Stimulated activated CD8-positive, alpha-beta memory T cell treated with anti-CD3 and anti-CD28 coated beads, Interleukin-4, amount 100 ng/mL, for 4 hours (primary cell): ENCODE data around the gene INF2.
"Not testable (repeated sequence)": the region's sequence is repeated elsewhere in the genome, so short reads cannot be mapped to it uniquely, and the experiment has no call there.

Experiments
- DNase-seq, 2 donors: peaks; one replicate each; pipeline ENCODE4 v3.0.0-alpha.2; 2020; ENCODE audit warnings: low read depth in 2 of 2, low spot score in 1 of 2

INF2 gene

DNA sequence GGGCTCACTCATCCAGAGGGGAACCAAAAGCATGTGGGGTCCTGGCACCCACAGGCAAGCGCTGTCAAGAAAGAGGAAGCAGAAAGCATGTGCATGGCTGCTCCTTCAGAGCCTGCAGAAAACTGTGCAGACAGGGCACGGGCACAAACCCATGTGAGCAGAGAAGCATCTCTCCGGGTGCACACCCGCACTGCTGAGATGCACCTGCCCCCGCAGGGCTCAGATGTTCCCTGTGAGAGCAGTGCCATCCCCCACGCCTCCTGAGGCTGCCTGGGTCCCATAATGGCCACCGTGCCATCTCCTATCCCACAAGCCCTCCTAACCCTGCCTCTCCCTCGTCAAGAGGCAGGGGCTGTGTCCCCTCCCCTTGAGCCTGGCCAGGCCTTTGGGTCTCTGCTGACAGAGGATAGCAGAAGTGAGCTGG is 32.3 kb upstream of the INF2 start:
- no peak for DNase-seq

DNA sequence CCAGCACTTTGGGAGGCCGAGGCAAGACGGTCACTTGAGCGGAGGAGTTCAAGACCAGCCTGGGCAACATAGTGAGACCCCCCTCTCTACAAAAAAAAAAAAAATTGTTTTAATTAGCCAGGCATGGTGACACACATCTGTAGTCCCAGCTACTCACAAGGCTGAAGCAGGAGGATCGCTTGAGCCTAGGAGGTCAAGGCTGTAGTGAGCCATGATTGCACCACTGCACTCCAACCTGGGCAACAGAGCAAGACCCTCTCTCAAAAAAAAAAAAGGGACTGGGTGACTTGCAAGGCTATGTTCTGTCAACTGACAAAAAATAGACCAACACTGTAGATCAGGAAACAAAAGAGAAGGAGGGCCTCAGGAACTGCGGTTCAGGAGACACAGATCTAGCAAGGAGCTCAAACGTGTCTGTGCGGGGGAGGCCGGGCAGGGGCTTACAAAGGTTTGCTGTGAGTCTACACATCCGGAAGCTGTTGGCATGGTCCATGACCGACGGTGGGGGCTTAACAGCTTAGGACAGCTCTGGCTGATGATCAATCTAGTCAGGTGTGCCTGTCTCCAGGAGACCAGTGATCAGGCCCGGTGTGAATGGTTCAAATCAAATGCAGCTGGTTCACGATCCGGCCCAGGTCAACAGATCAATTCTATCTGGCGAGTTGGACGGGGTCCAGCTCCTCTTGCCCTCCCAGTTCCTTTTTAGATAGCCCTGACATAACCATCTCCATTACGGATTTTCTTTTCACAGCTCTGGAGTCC is 31.7 kb upstream of the INF2 start:
- DNase-seq = no peak

DNA sequence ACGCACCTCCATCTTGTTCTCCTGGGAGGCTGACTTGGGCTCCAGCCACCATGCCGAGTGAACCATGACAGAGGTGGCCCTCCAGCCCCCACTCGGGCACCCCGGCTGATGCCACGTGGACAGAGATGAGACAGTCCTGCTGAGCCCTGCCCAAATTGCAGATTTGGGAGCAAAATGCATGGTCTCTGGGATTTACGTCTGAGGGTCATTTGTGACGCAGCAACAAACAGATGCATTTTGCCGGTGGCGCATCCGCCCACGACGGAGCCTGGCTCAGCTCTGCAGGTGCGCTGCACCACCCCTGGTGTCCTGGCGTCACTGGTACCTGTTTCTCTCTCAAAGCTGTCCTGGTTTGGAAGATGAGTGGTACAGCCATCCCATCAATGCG is 31.1 kb upstream of the INF2 start:
- DNase-seq = no peak

DNA sequence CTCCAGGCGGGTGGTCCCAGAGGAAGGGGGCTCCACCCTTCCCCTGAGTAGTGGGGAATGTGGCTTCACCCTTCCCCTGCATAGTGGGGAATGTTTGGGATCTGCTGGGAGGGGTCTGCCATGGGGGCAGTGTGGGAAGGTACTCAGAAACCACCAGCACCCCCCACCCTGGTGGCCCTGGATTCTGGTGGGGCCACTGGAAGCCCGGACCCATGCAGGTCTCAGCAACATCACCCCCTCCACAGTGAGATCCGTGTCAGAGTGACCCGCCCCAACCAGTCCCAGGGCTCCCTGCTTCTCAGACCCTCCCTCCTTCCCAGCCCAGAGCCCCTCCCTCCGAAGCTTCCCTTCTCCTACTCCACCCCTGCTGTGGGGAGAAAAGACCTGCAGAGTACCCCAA is 30.3 kb upstream of the INF2 start:
- no peak for DNase-seq

DNA sequence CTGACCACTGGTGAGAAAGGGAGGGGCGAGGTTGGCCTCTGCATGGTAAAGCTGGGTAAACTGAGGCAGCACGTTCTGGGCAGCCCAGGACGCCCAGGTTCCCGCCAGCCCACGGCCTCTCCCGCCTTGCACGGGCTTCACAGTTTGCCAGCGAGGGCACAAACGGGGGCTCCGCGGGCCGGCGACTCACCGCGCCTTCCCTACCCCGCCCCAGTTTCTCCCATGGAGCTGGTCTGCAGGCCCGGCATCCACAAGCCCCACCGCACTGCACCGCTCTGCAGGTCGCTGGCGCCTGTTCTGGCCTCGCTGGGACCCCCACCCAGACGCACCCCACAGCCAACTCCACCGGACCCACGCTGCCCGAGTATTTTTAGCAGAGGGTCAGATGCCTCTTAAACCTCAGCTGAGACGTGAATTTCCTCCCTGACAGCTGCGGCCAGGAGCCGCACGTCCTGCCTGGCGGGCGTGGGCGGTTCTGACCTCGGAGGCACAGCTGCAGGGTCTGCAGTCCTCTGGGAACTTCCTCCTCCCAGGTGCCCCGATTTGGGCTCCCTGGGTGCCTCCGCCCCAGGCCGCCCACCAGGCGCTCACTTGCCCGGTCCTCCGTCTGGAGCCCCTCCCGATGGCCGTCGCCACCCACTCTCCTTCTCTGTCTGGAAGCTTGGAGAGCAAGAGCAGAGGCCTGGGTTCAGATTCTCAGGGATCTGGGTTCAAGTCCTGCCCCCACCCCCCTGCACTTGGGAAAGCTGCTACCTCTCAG is 29.5 kb upstream of the INF2 start:
- no peak for DNase-seq

DNA sequence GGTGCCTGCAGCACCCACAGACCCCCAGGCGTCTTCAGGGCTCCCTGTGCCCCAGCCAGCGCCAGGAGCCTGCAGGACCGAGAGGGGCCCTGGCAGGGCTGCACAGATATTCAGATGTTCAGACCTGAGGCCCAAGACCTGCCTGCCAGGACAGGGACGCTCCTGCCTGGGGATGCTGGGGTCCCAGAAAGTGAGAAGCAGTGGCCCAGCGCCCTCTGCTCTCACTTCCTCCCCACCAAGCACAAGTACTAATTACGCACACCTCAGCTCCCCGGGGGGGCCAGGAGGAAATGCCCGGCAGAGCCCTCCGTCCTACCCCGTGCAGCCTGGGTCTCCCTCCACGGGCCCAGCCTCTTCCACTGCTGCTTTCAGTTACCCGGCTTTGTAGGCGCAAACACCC is 28.8 kb upstream of the INF2 start:
- DNase-seq = no peak

DNA sequence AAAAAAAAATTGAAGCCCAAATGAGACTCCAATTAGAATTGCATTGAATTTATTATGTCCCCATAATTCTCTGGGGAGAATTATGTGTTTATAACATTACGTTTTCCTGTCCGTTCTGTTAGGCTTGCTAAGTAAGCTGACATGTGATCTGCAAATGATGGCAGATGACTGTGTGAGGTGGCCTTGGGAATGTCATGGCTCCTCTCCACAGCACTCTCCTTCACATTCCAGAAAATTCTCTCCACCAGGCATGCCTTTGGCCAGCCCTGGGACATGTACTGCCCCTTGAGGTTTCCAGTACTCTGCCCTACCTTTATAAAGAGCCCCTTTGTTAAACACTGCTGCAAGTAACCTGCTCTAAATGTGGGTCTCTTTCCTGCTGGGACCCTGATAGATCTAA is 28.3 kb upstream of the INF2 start:
- DNase-seq = no peak

DNA sequence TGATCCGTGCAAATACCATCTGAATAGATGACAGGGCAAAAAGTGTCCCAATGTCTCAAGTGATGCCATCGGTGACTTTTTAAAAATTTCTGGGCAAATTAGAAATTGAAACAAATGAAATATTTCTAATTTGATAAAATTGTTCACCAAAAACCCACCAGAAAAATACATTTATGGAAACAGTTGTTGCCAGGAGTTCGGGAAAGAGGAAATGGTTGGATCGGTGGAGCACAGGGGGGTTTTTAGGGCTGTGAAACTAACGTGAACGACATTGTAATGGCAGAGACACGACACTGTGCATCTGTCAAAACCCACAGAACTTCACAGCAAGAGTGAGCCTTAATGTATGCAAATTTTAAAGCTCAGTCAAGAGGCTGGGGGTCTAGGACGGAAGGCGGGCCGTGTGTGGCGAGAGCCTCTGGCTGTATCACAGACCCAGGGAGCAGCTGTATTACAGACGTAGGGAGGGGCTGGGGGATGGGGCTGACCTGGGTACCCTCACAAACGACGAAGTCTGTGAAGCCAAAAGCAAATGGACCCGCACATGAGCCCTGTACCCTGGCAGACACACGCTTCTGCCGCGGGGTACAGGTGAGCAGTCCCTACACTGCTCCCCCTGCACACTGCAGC is 27.8 kb upstream of the INF2 start:
- DNase-seq = not testable (repeated sequence)

DNA sequence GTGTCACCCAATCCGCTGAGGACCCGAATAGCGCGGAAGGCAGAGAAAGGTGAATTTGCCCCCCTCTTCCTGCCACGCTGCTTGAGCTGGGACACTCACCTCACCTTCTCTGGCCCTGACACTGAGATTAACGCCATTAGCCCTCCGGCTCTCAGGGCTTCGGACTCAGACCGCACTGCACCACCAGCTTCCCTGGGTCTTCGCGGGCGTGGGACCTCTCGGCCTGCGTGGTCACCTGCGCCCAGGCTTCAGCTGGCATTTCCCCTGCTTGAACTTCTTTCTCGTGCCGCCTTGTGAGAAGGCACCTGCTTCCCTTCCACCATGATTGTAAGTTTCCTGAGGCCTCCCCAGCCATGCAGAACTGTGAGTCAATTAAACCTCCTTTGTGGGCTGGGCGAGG is 26.9 kb upstream of the INF2 start:
- not testable (repeated sequence) for DNase-seq

DNA sequence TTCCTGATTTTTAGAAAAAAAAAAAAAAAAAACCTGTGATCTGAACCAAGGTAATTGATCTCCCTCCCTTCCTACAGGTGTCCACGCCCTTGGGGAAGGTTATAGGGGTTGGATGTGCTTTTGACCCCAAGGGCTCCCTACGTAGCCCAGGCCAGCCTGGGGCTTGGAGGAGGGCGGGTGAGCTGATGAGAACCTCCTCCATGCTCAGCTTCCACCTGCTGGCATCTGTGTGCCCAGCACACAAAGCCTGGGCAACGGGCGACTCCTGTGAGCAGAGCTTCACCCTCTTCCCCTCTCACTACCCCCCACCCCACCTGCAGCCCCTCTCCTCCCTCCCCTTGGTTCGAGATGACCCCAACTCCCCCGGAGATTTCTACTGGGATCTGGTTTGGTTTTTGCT is 25.3 kb upstream of the INF2 start:
- no peak for DNase-seq

DNA sequence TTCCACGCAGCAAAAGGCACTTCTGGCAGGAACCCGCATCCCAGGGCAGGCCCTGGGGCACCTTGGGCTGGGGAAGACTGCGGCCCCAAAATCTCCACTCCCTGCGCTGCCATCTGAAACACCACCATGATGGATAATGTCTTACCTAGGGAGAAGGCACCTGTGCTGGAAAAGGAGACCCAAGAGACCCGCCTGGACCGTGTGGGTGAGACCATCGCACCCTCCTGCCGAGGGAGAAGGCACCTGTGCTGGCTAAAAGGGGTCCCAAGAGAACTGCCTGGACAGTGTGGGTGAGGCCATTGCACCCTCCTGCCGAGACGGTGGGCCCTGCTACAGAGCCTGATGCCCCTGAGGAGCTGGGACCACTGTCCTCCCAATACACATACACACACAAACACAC is 24.8 kb upstream of the INF2 start:
- DNase-seq = no peak

DNA sequence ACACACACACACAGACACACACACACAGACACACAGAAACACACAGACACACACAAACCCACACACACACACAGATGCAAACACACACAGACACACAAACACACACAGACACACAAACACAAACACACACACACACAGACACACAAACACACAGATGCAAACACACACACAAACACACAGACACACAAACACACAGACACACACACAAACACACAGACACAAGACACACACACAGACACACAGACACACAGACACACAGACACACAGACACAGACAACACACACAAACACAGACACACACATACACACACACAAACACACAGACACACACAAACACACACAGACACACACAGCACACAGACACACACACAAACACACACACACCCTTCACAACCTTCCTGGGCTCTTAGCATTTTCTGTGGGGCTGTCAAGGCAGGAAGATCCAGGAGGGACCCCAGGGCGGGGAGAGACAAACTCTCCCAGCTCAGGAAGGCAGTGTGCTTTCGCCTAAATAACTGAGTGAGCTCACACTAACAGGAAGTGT is 24.2 kb upstream of the INF2 start:
- no peak for DNase-seq

DNA sequence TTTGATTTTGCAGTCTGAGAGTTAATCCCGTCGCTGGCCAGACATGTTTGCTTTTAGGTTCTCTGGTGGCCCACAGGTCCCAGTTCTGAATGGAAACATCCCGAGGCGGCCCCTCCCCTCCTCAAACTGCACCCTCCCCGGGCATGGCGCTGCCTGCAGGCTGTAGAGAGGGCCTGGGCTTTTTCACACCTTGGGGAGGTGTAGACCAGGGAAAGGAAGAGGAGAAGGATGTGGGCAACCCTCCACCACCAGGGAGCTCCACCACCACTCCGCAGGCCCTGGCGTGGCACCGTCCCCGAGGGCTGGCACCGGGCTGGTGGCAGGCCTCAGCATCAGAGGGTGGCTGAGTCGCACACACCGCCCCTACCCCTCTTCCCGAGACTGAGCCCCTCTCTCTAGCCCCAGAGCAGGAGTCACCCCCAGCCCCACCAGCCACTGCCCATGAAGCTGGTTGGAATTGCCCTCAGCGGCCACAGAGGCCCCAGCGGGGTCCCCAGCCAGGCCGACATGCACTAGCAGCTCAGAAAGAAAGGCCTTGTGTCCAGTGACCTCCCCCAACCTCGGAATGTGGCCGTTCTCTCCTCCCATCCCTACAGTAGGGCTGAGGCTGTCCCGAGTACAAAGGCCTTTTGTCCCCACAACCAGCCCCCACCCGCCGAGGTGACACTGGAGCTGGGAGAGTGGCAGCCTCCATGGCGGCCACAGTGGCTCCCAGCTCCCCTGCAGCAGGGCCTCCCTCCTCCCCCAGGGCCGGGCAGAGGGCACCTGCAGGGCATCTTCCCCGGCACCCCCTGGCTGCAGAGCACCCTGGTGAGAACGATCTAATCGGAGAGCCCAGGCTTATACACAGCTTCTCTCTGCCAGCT is 23.5 kb upstream of the INF2 start:
- no peak for DNase-seq

DNA sequence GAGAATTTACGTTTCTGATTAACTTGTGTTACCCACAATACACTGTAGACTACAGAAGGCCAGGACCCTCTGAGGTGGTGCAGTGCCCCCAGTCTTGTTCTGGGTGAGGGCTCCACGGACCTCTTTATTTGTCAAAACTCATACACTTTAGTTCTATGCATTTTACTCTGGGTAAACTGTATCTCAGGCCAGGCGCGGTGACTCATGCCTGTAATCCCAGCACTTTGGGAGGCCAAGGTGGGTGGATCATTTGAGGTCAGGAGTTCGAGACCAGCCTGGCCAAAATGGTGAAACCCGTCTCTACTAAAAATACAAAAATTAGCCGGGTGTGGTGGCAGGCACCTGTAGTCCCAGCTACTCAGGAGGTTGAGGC is 22.9 kb upstream of the INF2 start:
- not testable (repeated sequence) for DNase-seq

DNA sequence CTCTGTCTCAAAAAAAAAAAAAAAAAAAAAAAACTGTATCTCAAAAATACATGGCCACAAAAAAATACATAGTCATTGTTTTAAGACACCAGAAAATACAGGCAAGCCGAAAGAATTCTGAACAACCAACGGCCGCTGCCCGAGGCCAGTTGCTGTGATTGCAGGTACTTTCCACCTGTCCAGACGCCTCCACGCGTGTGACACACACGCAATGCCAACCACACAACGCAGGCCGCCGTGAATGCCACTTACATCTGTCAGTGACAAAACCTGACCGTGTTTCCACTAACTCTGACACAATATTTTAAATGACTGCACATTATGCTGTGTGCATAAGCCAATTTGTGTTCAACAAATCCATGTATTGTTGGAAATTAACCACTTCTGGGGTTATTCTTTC is 22.4 kb upstream of the INF2 start:
- no peak for DNase-seq

DNA sequence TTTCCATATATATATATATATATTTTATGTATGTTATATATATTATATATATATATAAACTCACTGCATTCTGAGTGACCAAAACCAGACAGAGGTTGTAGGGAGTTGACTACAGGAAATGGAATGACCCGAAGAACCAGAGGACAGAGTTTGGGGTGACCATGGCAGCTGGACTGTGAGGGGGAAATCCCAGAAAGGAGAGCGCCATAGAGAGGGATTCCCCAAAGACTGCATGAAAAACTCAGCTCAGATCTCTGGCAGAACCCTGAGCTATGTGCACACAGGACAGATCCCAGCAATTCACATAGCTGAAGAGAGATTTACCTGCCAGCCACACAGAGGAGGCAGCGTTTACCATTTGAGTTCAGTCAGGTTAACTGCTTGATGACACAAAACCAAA is 19.7 kb upstream of the INF2 start:
- DNase-seq = no peak

DNA sequence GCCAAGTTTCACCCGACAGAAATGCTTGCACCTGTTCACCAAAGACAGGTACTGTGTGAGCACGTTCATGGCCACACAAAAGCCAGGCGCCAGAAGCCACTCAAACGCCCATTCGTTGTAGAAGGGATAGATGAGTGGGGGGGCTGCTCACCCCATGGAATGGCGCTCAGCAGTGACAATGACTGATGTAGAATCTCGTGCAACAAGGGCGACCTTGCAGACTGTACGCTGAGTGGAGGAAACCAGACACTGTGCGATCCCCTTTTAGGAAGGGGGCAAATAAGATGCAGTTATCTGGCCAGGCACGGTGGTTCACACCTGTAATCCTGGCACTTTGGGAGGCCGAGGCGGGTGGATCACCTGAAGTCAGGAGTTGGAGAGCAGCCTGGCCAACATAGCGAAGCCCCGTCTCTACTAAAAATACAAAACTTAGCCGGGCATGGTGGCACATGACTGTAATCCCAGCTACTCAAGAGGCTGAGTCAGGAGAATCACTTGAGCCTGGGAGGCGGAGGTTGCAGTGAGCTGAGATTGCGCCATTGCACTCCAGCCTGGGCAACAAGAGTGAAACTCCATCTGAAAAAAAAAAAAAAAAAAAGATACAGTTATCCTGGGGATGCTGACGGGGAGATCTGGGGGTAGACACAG is 18.0 kb upstream of the INF2 start:
- not testable (repeated sequence) for DNase-seq

DNA sequence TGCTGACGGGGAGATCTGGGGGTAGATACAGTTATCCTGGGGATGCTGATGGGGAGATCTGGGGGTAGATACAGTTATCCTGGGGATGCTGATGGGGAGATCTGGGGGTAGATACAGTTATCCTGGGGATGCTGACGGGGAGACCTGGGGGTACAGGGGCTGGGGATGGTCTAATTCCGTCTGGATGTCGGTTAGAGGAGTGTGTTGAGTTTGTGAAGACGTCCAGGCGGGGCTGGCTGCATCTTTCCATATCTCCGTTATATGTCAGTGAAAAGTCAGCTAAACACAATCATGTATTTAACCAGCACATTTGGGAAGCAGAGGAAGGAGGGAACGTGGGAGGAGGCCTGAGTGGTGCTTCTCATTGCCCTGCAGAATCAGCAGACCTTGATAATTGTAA is 17.3 kb upstream of the INF2 start:
- DNase-seq = not testable (repeated sequence)

DNA sequence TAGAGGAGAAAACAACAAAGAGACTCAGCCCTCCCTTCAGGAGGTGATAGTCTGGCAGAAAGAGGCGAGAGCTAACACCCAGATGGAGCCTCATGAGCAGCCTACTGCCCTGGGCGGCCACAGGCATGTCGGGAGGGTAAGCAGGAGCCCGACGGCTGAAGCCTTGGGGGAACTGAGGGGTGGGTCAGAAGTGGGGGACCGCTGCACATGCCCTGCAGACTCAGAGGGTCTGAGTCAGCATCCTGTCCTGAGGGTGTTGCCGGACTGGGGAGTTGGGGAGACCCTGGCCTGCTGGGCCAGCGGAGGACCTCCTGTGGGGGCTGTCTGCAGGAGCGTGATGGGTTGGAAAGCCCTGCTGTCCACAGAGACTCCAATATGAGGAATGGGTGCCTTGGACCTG is 15.9 kb upstream of the INF2 start:
- no peak for DNase-seq

DNA sequence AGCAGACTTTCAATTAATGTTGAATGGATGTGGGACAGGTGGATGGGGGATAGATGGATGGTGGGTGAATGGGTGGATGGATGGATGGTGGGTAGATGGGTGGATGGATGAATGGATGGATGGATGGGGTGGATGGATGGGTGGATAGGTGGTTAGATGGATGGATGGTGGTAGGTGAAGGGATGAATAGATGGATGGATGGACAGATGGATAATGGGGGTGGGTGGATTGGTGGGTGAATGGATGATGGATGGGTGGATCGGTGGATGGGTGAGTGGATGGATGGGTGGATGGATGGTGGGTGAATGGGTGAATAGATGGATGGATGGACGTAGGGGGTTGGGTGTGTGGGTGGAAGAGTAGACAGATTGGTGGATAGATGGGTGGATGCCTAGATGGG is 14.0 kb upstream of the INF2 start:
- DNase-seq = no peak
